GM19328 (cell line): ENCODE measurements around the gene TARBP1.
A peak's percentile ranks its signal among the peaks of the same experiment; 100 is the strongest.
"Not testable (repeated sequence)": the region's sequence is repeated elsewhere in the genome, so short reads cannot be mapped to it uniquely, and the experiment has no call there.

ENCODE experiments used
- ATAC-seq: cut with Tn5 transposase; IDR thresholded peaks from one replicate; pipeline ENCODE4 v1.9.1; 2021; ENCODE audit warnings: mild to moderate bottlenecking, moderate library complexity; ENCODE audit not compliant: unreplicated experiment

Gene TARBP1

GRCh38 chr1:234507626-234508387 lies 28.8 kb upstream of the TARBP1 start:
- ATAC-seq, result no peak

GRCh38 chr1:234507089-234507488 lies 28.1 kb upstream of the TARBP1 start:
- ATAC-seq, result no peak

- no peak for ATAC-seq
These were observed 26.8 kb upstream of the TARBP1 start for GRCh38 chr1:234505769-234506102.

- ATAC-seq, result no peak
These were observed 26.2 kb upstream of the TARBP1 start for GRCh38 chr1:234504969-234505768.

GRCh38 chr1:234504251-234504650 lies 25.3 kb upstream of the TARBP1 start:
- ATAC-seq, result not testable (repeated sequence)

GRCh38 chr1:234503193-234504050 lies 24.4 kb upstream of the TARBP1 start:
- ATAC-seq, result no peak

GRCh38 chr1:234502785-234503184 lies 23.8 kb upstream of the TARBP1 start:
- ATAC-seq, result no peak

- ATAC-seq, result no peak
These were observed 21.3 kb upstream of the TARBP1 start for GRCh38 chr1:234500269-234500668.

- ATAC-seq, result no peak
These were observed 20.9 kb upstream of the TARBP1 start for GRCh38 chr1:234499943-234500245.

GRCh38 chr1:234499119-234499942 lies 20.4 kb upstream of the TARBP1 start:
- ATAC-seq, result peak; percentile 53

- no peak for ATAC-seq
These were observed 19.6 kb upstream of the TARBP1 start for GRCh38 chr1:234498448-234499118.

GRCh38 chr1:234497589-234497988 lies 18.6 kb upstream of the TARBP1 start:
- no peak for ATAC-seq

- peak; percentile 56 for ATAC-seq
These were observed 16.4 kb upstream of the TARBP1 start for GRCh38 chr1:234495231-234495990.

GRCh38 chr1:234494049-234494448 lies 15.1 kb upstream of the TARBP1 start:
- no peak for ATAC-seq

GRCh38 chr1:234490793-234491479 lies 12.0 kb upstream of the TARBP1 start:
- ATAC-seq, result no peak

GRCh38 chr1:234489698-234490077 lies 10.7 kb upstream of the TARBP1 start:
- no peak for ATAC-seq

GRCh38 chr1:234489007-234489697 lies 10.2 kb upstream of the TARBP1 start:
- ATAC-seq, result no peak
